Activated T-cell treated with anti-CD3 and anti-CD28 coated beads, Interleukin-2, amount 50 U/mL, for 48 hours (primary cell): ENCODE results near the gene AVP.
A peak's percentile ranks its signal among the peaks of the same experiment; 100 is the strongest.

ENCODE experiments used
- DNase-seq, 2 experiments: peaks; one replicate each; pipeline ENCODE4 v3.0.0-alpha.2; 2020

AVP gene

DNA sequence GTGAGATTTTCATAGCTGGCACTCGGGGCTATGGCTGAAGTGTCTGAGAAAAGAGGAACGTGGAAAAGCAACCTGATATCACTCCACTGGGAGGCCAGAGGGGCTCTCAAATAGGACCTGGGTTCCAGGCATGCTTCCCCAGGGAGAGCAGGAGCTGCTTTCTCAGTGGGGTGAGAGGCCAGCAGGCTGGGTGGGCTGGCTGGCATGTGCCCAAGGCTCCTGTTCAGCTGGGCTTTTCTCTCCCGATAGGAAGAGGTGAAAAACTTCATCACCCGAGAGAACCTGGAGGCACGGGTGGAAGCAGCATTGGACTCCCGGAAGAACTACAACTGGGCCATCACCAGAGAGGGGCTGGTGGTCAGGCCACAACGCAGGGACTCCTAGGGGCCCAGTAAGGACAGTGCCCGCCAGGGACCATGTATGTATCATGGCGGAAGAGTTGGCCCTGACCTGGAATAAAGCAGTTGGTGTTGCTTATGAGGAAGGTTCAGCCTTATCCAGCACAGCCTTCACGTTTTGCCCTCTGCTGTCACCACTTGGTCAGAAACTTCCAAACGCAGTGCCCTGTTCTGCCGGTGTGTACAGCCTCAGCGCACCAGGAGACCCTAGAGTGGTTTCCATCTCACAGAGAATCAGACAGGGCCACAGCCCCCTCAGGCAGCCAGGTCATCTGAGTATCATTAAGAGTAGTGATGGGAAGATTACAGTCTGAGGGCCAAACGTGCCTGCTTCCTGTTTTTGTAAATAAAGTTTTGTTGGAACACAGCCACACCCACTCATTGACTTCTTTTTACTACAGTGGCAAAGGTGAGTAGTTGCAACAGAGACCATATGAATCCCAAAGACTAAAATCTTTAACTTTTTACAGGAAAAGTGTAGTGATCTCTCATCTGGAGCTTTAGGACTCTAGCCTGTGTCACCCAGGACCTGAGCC lies 36.8 kb downstream of the AVP start:
- DNase-seq: no peak

DNA sequence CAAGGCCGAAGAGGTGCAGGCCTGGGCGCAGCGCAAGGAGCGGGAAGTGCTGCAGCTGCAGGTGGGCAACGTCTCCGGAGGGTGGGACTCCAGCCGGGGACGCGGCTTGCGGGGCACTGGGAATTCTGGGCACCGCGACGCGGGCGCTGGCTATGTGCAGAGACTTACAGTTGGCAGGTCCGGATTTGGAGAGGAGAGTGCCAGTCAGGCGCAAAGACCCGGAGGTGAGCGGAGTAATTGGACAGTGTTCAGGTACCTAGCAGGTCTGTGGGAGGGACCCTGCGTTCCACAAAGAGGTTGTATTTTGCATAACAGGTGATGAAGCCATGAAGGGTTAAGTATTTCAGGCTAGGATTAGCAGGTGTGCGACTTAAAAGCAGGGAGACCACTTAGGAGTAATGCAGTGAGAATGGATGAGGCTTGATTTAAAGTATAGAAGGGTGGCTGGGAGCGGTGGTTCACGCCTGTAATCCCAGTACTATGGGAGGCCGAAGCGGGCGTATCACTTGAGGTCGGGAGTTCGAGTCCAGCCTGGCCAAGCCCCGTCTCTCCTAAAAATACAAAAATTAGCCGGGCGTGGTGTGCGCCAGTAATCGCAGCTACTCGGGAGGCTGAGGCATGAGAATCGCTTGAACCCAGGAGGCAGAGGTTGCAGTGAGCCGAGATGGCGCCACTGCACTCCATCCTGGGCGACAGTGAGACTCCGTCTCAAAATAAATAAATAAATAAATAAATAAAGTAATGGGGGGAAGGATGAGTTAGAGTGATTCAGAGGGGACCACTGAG lies 37.7 kb downstream of the AVP start:
- no peak for DNase-seq

DNA sequence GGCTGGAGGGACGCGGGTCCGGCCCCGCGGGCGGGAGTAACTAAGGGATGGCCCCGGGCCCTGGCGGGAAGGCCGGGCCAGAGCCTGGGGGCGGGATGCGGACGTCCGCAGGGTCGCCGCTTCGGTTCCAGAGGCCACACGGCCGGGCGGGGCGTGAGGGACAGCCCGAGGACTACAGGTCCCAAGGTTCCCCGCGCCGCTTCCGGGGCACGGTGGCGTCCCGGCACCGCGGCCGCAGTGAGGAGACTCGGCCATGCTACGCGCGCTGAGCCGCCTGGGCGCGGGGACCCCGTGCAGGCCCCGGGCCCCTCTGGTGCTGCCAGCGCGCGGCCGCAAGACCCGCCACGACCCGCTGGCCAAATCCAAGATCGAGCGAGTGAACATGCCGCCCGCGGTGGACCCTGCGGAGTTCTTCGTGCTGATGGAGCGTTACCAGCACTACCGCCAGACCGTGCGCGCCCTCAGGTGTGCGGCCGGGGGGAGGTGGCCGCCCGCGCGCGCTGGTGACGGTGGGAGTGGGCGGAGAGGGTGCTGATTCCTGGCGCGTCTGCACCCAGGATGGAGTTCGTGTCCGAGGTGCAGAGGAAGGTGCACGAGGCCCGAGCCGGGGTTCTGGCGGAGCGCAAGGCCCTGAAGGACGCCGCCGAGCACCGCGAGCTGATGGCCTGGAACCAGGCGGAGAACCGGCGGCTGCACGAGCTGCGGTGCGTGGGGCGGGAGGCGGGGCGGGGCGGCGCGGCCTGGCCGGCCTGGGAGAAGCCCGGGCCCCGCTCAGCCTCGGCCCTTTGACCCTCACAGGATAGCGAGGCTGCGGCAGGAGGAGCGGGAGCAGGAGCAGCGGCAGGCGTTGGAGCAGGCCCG lies 38.5 kb downstream of the AVP start, which contains the start of gene MRPS26:
Gene MRPS26 (plus strand): TSS at position 237 of the 861 bp plus-strand sequence. CDS start 17 bp downstream, at position 254.
- DNase-seq: peak; percentile 90 to 91

DNA sequence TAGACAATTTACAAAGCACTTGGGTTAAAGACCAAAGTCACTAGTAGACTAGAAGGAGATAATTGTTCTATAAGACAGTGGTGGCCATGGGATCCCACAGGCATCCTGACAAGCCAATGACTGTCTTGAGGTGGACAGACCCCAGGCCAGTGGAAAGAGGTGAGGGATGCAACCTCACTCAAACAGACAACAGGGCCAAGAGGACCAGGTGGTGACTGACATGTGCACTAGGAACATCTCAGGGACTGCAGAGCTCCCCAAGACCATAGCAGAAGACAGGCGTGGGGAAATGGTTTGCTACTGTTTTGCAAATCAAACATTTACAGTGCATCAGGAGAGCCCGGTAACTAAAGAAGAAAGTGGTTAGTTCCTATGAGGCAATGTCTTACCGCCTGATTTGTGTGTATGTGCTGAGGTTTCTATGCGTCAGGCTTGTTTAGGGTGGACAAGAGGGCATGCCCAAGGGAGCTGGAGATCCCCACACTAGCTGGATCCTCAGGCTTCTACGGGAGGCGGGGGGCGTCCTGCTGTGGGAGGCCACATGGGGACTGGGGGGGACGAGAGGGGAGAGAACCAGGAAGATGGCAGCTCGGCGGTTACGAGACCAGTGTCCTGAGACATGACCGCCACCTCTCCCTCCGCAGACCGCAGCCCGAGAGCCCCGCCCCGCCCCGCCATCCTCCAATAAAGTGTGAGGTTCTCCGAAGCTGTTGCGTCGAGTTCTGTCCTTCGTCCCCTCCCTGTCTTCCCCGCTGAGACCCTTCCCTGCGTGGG lies 39.3 kb downstream of the AVP start:
- DNase-seq: peak; percentile 85 to 86

DNA sequence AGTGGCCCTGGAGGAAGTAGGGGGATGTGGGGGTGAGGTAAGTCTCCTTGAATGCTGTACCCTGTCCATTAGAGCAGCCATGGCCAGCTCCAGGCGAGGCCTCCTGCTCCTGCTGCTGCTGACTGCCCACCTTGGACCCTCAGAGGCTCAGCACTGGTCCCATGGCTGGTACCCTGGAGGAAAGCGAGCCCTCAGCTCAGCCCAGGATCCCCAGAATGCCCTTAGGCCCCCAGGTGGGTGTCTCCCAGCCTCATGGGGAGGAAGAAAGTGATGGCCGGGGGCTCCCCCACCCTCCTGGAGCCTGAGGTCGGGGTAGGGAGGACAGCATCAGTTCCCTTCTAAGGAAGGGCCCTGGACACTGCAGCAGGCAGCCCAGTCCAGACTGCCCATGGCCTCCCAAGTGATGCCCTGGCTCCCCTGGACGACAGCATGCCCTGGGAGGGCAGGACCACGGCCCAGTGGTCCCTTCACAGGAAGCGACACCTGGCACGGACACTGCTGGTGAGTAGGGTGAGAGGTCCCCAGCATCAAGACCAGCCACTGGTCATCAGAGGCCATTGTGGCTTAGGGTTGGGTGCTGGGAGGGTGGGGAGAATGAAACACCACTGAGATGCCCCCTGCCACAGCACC lies 40.1 kb downstream of the AVP start:
- DNase-seq: no peak

DNA sequence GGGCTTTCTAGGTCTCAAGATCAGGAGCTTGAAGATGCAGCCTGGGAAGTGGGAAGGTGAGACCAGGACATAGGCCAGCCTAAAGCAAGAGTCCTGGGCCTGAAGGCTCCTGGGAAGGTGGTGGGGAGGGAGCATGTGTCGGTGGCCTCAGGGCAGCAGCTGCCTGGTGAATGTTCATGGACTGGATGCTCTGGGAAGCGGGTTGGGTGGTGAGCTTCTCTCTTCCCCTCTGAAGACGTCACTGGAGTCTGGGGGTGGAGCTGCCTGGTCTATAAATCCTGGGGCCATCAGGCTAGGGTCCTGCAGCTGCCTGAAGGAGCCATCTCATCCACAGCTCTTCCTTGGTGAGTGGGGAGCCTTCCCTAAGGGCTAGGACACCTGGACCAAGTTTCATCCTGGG lies 41.2 kb downstream of the AVP start, which contains the start of gene GNRH2:
Gene GNRH2 (plus strand): TSS at position 301 of the 400 bp plus-strand sequence. CDS start 793 bp downstream, outside the sequence.
- no peak for DNase-seq

DNA sequence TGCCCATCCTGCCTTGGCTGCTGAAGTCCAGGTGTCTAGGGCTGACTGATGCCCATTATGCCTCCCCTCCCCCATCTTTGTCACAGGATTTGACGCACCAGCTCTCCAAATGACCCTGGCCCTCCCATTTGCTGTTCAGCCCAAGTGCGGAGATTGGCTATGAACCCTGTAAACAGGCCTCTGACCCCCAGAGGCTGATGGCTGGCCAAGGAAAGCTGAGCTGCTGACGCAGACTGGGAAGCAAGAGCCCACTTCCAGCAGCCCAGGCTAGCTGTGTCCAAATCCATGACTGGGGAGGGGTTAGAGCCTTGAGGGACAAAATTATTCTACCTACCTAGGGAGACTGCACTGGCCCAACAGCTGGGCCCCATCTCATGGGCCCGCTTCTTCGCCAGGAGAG lies 41.9 kb downstream of the AVP start:
- DNase-seq: no peak

DNA sequence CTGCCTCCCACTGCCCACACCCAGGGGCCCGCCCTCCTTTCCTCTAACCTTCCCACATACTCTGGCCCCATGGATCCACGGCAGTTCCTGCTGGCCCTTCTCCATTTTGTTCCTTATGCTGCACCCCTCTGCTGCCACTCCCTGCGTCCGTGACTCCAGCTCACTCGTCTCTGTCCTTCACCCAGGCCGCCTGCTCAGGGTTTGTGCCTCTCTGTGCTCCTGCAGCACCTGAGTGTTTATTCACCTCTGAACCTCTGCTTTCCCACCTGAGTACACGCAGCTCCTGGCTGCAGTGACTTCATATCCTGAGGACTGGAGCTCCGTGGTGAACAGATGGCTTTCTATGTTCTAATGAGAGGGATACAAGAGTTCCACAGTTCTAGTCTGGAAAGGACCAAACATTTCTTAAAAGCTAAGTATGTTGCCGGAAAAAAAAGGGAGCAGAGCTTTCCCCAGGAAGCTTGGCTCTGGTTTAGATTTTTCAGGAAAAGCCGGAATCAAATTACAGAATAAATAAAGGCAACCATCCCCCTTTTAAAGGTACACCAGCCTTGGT lies 42.6 kb downstream of the AVP start:
- DNase-seq: no peak

DNA sequence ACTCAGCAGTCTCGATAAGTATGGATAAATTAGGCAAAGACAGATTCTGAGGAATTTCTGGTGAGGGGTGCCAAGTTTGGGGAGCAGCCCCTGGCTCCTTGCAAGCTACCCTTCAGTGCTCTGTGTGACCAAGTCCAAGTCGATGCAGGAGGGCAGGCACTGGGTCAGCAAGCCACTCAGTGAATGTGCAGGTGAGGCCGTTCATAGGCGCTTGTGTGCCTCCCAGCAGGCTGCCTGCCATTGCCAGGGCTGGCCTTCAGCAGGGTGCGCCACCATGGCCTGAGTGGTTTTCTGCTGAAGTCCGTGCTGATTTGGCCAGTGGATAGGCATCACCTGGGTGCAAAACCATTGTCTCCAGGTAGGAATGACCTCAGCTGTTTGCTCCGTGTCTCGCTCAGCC lies 44.4 kb downstream of the AVP start:
- DNase-seq: no peak

DNA sequence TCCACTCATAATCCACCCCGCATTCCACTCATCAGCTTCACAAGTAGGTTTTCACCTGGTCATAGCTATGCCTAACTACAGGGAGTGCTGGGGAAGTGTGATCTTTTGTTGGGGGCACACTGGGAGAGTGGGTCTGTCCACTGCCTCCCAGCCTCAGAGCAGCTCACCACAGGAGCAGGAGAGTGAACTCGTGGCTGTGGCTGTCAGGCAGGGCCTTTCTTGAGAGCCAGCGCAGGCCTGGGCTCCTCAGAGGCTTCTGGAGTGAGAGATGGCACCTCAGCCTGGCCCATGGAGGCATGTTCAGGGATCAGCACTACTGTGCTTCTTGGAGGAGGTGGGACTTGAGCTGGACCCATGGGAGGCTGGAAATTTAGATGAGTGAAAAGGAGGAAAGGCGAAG lies 45.1 kb downstream of the AVP start:
- DNase-seq: no peak

DNA sequence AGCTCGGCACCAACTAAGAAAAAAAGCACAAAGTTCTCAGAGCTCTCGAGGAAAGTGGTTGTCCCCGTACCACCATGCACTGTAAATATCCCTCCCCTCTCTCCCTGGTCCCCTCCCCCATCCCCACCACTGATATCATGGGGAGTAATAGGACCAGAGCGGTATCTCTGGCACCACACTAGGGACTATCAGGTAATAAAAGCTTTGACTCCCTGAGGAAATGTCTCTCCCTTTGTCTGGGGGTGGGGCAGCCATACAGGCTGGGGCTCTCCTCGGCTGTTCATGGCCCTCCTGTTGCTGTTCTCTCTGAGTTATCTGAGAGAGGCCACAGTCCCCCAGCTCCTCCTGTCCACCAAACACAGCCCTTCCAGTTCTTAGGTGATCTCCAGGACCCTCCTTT lies 46.1 kb downstream of the AVP start:
- no peak for DNase-seq

DNA sequence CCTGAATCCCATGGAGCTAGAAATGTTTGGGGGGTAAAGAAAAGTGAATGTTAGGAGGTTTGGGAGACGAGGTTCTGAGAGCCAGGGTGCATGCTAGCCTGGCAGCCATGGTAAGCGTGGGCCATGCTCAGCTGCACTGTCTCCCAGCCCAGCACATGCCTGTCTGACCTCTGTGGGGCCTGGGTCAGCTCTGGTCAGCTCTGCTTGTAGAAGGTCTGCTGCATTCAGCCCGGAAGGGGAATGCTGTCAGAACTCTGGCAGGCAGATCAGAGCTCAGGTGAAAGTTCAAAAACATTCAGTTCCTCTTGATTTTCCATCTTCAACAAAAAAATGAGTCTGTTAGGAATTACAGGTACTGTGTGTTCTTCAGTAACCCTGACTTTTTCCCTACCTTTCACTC lies 46.9 kb downstream of the AVP start:
- no peak for DNase-seq

DNA sequence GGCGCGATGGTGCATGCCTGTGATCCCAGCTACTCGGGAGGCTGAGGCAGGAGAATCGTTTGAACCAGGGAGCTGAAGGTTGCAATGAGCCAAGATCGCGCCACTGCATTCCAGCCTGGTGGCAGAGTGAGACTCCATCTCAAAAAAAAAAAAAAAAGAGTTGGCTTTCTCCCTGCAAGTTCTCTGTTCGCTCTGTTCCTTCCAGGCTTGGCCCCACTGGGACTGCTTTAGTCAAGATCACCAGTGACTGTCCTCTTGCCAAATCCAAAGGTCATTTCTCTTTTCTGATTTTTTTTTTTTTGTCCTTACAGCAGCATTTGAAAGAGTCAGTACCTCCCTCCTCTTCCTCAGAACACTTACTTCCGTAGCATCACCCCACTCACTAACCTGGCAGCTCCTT lies 51.9 kb downstream of the AVP start:
- no peak for DNase-seq
